Endothelial cell of umbilical vein (primary cell): ENCODE results near the gene C8B. TPM values are rescaled to one million over a fixed set of nuclear protein-coding genes. Genes with fewer than 3 reads are reported as not detected.

ENCODE experiments used
- BruUV-seq: library from RNA; stranded (reverse); fragments of 400-500 nt; replicated peaks from 2 replicates; lab custom pipeline; 2021; lab: Mats Ljungman, UMichigan
- CTCF ChIA-PET: fragments of 300-600, 350-600 bp; sonication (Branson Sonifier 250); formaldehyde crosslinking; loops from one replicate; lab custom pipeline; 2021; ENCODE audit warnings: antibody characterized with exemption, inconsistent platforms; lab: Charles Lee
- POLR2A ChIA-PET: fragments of 300-600, 350-600 bp; sonication (Branson Sonifier 250); formaldehyde crosslinking; loops from one replicate; lab custom pipeline; 2021; ENCODE audit warnings: antibody characterized with exemption, inconsistent platforms; lab: Charles Lee
- DNase-seq: peaks from one replicate; pipeline ENCODE4 v3.0.0-alpha.2; 2011; ENCODE audit warnings: low read depth, low spot score
- FAIRE-seq: peaks from 2 replicates; lab custom pipeline; 2011; peaks lifted over from hg19 to GRCh38; lab: Jason Lieb, UNC
- H2AFZ ChIP-seq: 2 replicates; pipeline ENCODE4 v1.6.0; 2012; ENCODE audit warnings: low read depth, low read length, control low read depth, inconsistent platforms
- H3K27ac ChIP-seq: 2 replicates; pipeline ENCODE4 v1.5.1; 2011; ENCODE audit warnings: low read depth, mild to moderate bottlenecking, control low read depth, low read length, moderate library complexity; ENCODE audit not compliant: insufficient read depth
- H3K27me3 ChIP-seq, 2 experiments: 2 replicates each; pipeline versions ENCODE4 v1.6.0 to v1.6.1; 2011; ENCODE audit warnings: low read length in 2 of 2, mixed read lengths in 1 of 2; ENCODE audit not compliant: control insufficient read depth in 2 of 2, insufficient read depth in 2 of 2
- H3K36me3 ChIP-seq, 2 experiments: 2 replicates in 1 of 2; 3 replicates in 1 of 2; pipeline ENCODE4 v1.5.1; 2011; ENCODE audit warnings: low read length in 2 of 2, mild to moderate bottlenecking in 1 of 2, moderate library complexity in 1 of 2; ENCODE audit not compliant: control insufficient read depth in 2 of 2, insufficient read depth in 2 of 2; ENCODE audit errors: extremely low read depth in 1 of 2
- H3K4me1 ChIP-seq: 3 replicates; pipeline ENCODE4 v1.5.1; 2011; ENCODE audit warnings: mild to moderate bottlenecking, low read length; ENCODE audit not compliant: control insufficient read depth, insufficient read depth; ENCODE audit errors: extremely low read depth
- H3K4me2 ChIP-seq: 2 replicates; pipeline ENCODE4 v1.6.1; 2011; ENCODE audit warnings: low read length, control low read depth, mixed read lengths; ENCODE audit not compliant: insufficient read depth
- H3K4me3 ChIP-seq, 3 experiments: fragments of 200-600 bp in 1 of 3; sonication (generic), shearing (Covaris generic) in 1 of 3; replicated peaks in 1 of 3; 2 replicates each; pipeline ENCODE4 v1.5.1; 2011 to 2016; ENCODE audit warnings: control low read depth in 3 of 3, low read length in 3 of 3, mild to moderate bottlenecking in 2 of 3, inconsistent platforms in 1 of 3, low read depth in 1 of 3, moderate library complexity in 1 of 3; ENCODE audit not compliant: insufficient read depth in 1 of 3
- H3K79me2 ChIP-seq: 2 replicates; pipeline ENCODE4 v1.6.0; 2012; ENCODE audit warnings: low read length, inconsistent platforms; ENCODE audit not compliant: control insufficient read depth, insufficient read depth
- H3K9ac ChIP-seq: replicated peaks from 2 replicates; pipeline ENCODE3; 2011; ENCODE audit warnings: low read length, control low read depth; ENCODE audit not compliant: insufficient read depth; ENCODE audit errors: extremely low read depth
- H3K9me1 ChIP-seq: replicated peaks from 3 replicates; pipeline ENCODE4 v1.6.0; 2011; ENCODE audit warnings: mild to moderate bottlenecking, low read length; ENCODE audit not compliant: control insufficient read depth, insufficient read depth; ENCODE audit errors: extremely low read depth
- H3K9me3 ChIP-seq: replicated peaks from 2 replicates; pipeline ENCODE4 v1.5.1; 2012; ENCODE audit warnings: low read length, inconsistent platforms; ENCODE audit not compliant: control insufficient read depth, insufficient read depth
- H4K20me1 ChIP-seq: replicated peaks from 2 replicates; pipeline ENCODE3; 2011; ENCODE audit warnings: mild to moderate bottlenecking, low read length; ENCODE audit not compliant: control insufficient read depth, insufficient read depth; ENCODE audit errors: extremely low read depth
- EZH2 ChIP-seq: IDR thresholded peaks from 2 replicates; pipeline ENCODE4 v1.6.1; 2012; ENCODE audit warnings: borderline replicate concordance, low read depth, mild to moderate bottlenecking, moderate library complexity, low read length, inconsistent platforms; ENCODE audit not compliant: severe bottlenecking
- FOS ChIP-seq: IDR thresholded peaks from 2 replicates; pipeline ENCODE4 v1.6.1; 2011; ENCODE audit warnings: mild to moderate bottlenecking, low read length, moderate library complexity, borderline replicate concordance; ENCODE audit not compliant: insufficient read depth
- GATA2 ChIP-seq: IDR thresholded peaks from 2 replicates; pipeline ENCODE4 v1.7.0; 2011; ENCODE audit warnings: low read depth, mild to moderate bottlenecking, moderate library complexity, mixed read lengths, low read length; ENCODE audit not compliant: insufficient read length, insufficient read depth
- JUN ChIP-seq: IDR thresholded peaks from 2 replicates; pipeline ENCODE4 v1.6.1; 2011; ENCODE audit warnings: borderline replicate concordance, low read depth; ENCODE audit not compliant: insufficient read length, insufficient read depth
- MYC ChIP-seq: IDR thresholded peaks from one replicate; pipeline ENCODE4 v1.6.1; 2011; ENCODE audit warnings: mild to moderate bottlenecking, low read depth, low read length
- POLR2A ChIP-seq: IDR thresholded peaks from 2 replicates; pipeline ENCODE4 v1.6.1; 2012; ENCODE audit warnings: low read depth, mild to moderate bottlenecking, control low read depth, low read length
- POLR2AphosphoS5 ChIP-seq: IDR thresholded peaks from 2 replicates; pipeline ENCODE4 v1.6.1; 2012; ENCODE audit warnings: low read depth, mild to moderate bottlenecking, control low read depth, low read length, moderate library complexity; ENCODE audit not compliant: insufficient read depth
- dilution Hi-C: fragments of 300-500 bp; cut with MboI; formaldehyde crosslinking; loops from one replicate; pipeline ENCODE4 v1.15.0; 2019; ENCODE audit warnings: low sequenced_read_pairs; ENCODE audit not compliant: extremely low pct_ligation_motif_present
- intact Hi-C: fragments of 100-400 bp; cut with micrococcal nuclease; formaldehyde crosslinking; loops from one replicate; pipeline ENCODE4 v1.10.0; 2022
- polyA plus RNA-seq, 4 experiments: library from polyadenylated mRNA; depleted of rRNA in 3 of 4; stranded (reverse) in 3 of 4; unstranded in 1 of 4; fragments of >200 nt; gene quantifications; 2 replicates each; pipeline versions ENCODE4 v1.2.1 to v1.2.3, GENCODE V29; 2011 to 2012; ENCODE audit warnings: missing spikeins in 1 of 4
- total RNA-seq: library from RNA; stranded (reverse); gene quantifications from 2 replicates; pipeline ENCODE4 v1.2.3, GENCODE V29; 2021
- TF ChIP-seq, protein P1 (sequence below), 2 donors: IDR thresholded peaks; 1 replicate in 1 of 2; 2 replicates in 1 of 2; pipeline ENCODE4 v1.5.1; 2011; ENCODE audit warnings: low read length in 2 of 2, mild to moderate bottlenecking in 2 of 2, moderate library complexity in 2 of 2, control low read depth in 1 of 2, inconsistent platforms in 1 of 2, low read depth in 1 of 2; ENCODE audit not compliant: insufficient read depth in 1 of 2; ENCODE audit errors: extremely low read depth in 1 of 2
- TF ChIP-seq, protein P2 (sequence below): IDR thresholded peaks from 2 replicates; pipeline ENCODE4 v1.6.1; 2011; ENCODE audit not compliant: insufficient read depth, insufficient read length

C8B gene
- total and polyA plus RNA-seq, 2 donors (not counting 3 experiments of a cell fraction or from before 2014, with no cell fraction given) = not detected

DNA sequence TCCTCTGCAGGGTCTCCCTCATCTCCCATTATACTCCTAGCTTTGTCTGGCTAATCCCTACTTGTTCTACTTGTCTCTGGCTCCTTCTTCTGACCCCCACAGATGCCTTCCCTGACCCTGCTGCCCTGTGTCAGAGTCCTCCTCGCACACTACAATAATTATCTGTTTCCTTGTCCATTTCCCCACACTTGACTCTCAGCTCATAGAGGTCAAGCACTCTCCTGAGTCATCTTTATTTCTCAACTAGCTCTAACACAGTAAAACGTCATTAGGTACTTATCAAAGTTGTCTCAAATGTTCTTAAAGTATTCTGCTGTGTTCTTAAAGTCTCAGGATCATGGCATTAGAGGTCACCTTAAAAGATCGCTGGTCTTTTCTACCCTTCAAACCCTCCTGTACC lies 64.1 kb downstream of the C8B start:
- Histone ChIP-seq H2AFZ (no peak overlapping the region), H3K27me3 (no peaks in the 10 kb centered on the region), H3K9ac (no peak overlapping the region), H3K4me1 (no peaks in the 10 kb centered on the region), H3K79me2 (no peaks in the 10 kb centered on the region), H3K4me3 (no peak overlapping the region), H4K20me1 (no peaks in the 10 kb centered on the region), H3K27ac (no peak overlapping the region), H3K36me3 (no peaks in the 10 kb centered on the region), H3K9me3 (no peaks in the 10 kb centered on the region), H3K4me2 (no peak overlapping the region), H3K9me1 (no peaks in the 10 kb centered on the region)
- ChIA-PET POLR2A (no interaction called here), CTCF (no interaction called here)
- dilution Hi-C loops (no loop called here), intact Hi-C loops (no loop called here)
- TF ChIP-seq FOS (no peak), JUN (no peak), EZH2 (no peak), POLR2AphosphoS5 (no peak), POLR2A (no peak), MYC (no peak), GATA2 (no peak)
- TF ChIP-seq, protein P1, sequence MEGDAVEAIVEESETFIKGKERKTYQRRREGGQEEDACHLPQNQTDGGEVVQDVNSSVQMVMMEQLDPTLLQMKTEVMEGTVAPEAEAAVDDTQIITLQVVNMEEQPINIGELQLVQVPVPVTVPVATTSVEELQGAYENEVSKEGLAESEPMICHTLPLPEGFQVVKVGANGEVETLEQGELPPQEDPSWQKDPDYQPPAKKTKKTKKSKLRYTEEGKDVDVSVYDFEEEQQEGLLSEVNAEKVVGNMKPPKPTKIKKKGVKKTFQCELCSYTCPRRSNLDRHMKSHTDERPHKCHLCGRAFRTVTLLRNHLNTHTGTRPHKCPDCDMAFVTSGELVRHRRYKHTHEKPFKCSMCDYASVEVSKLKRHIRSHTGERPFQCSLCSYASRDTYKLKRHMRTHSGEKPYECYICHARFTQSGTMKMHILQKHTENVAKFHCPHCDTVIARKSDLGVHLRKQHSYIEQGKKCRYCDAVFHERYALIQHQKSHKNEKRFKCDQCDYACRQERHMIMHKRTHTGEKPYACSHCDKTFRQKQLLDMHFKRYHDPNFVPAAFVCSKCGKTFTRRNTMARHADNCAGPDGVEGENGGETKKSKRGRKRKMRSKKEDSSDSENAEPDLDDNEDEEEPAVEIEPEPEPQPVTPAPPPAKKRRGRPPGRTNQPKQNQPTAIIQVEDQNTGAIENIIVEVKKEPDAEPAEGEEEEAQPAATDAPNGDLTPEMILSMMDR (IDR thresholded peaks at IDR 0.05; ENCODE audit: extremely low read depth in 1 of 2, insufficient read depth in 1 of 2, low read depth in 1 of 2, low read length in 2 of 2) = no peak
- TF ChIP-seq, protein P2, sequence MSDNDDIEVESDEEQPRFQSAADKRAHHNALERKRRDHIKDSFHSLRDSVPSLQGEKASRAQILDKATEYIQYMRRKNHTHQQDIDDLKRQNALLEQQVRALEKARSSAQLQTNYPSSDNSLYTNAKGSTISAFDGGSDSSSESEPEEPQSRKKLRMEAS = no peak
- FAIRE-seq (no peak), DNase-seq (no peak)
- no TSS peak for BruUV-seq
